GM08714 (cell line): ENCODE measurements around the gene BBX.

Experiments
- H3K4me3 ChIP-seq: fragments of 200-500 bp; sonication (Bioruptor generic); 2 replicates; pipeline ENCODE4 v1.5.1; 2014; ENCODE audit warnings: mild to moderate bottlenecking, low read length, inconsistent platforms
- ZNF274 ChIP-seq: IDR thresholded peaks from 2 replicates; pipeline ENCODE4 v1.6.1; 2012; ENCODE audit warnings: mild to moderate bottlenecking, low read depth, low read length

Gene BBX

DNA sequence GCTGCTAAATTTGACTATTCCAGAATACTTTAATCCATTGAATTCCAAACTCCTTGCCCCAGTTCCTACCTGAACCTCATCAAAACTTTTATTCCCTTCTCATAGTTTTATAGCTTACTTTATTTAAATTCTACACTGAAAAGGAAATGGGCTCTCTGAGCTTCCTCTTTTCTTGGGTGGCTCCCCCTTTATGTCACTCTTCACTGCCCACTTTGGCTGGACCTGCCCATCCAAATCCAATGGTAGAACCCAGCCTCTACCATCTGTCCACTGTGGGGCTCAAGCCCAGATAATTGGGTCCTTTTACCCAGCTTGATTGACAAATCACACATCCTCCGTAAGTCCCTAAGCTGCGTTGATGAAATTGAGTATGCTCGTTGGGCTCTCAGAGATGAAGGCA lies 216.5 kb downstream of the BBX start:
- no peak for TF ChIP-seq ZNF274

GRCh38 chr3:107740992-107741896 lies 218.5 kb downstream of the BBX start:
- no peak for TF ChIP-seq ZNF274
- no peak overlapping the region for H3K4me3 ChIP-seq

More for the DNA sequence above, 216.5 kb downstream of the BBX start:
- no peak overlapping the region for H3K4me3 ChIP-seq

DNA sequence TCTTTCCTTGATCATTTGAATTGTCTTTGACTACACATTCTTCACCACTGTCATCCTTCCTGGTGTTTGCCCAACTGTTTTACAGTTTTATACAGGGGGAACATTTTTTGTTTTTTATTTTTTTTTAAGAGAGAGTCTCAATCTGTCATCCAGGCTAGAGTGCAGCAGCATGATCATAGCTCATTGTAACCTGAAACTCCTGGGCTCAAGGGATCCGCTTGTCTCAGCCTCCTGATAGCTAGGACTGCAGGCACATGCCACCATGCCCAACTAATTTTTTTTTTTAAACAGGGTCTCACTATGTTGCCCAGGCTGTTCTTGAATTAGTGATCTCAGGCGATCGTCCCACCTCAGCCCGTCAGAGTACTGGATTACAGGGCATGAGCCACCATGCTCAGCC lies 222.6 kb downstream of the BBX start:
- no peak for TF ChIP-seq ZNF274
- no peak overlapping the region for H3K4me3 ChIP-seq

DNA sequence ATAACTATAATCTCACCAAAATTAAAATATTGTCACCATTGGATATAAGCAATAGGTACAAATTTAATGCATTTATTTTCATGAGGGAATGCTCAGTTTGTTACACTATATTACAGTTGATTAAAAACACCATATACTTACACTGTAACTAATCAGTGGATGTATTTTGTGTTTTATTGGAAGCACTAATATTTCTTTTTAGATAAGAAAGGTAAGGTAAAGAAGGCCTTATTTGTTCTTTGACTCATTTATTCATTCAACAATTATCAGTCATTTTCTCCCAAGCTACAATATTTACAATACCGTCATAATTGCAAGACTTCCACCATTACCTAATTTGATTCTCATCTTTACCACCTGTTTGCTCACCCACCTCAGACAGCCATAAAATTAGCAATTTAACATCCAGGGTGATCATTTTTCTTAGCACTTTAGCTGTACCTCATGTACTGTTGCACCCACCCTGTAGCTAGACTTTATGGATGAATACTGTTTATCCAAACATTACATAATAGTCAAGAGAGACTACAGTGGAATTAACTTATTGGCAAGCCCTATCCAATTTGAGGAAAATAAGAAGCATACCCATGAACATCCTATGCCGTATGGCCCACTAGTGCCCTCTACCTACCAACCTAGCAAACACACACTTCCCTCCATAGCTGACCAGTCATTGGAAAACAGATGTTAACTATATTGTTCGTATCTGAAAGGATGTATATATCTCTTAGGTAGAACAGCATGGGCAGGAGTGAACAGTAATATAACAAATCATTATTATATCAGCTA lies 229.6 kb downstream of the BBX start:
- H3K4me3 ChIP-seq: no peak overlapping the region
- no peak for TF ChIP-seq ZNF274

- H3K4me3 ChIP-seq: no peak overlapping the region
- no peak for TF ChIP-seq ZNF274
These were observed 230.7 kb downstream of the BBX start for GRCh38 chr3:107753494-107753893.

DNA sequence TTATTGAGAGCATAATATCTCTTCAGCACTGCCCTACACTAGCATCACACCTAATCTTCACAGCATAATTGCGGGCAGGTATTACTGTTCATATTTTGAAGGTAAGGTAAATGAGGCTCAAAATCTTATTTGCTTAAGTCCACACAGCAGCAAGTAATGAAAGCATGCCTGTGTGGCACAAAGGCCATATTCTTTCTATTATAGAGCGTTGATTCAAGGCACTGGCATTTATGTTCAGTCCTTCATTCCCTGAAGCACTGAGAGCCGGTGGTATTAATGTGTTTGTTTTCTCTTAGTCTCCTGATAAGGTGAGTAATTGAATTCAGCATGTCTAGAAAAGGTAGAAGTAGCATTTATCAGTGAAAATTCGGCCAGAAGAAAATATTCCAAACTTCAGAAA lies 231.2 kb downstream of the BBX start:
- no peak for TF ChIP-seq ZNF274
- no peak overlapping the region for H3K4me3 ChIP-seq

- H3K4me3 ChIP-seq: no peak overlapping the region
- TF ChIP-seq ZNF274: no peak
These were observed 233.9 kb downstream of the BBX start for GRCh38 chr3:107756649-107757048.

DNA sequence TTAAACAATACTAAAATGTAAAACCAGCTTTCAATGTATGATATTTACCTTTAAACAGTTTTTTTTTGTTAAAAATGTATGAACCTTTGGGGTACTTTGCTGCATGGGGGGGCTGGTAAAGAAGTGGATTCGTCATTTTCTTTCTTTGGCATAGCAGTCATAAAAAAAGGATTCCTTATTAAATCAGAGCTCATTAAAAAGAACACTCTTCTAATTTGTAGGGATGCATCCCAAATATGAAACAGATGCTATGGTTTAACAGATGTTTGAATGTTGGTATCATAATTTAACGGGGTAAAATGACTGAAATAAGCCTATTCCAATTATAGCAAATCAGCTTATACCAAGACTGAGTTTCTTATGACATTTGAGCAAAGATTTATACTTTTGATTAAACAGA lies 234.4 kb downstream of the BBX start:
- no peak overlapping the region for H3K4me3 ChIP-seq
- TF ChIP-seq ZNF274: no peak

DNA sequence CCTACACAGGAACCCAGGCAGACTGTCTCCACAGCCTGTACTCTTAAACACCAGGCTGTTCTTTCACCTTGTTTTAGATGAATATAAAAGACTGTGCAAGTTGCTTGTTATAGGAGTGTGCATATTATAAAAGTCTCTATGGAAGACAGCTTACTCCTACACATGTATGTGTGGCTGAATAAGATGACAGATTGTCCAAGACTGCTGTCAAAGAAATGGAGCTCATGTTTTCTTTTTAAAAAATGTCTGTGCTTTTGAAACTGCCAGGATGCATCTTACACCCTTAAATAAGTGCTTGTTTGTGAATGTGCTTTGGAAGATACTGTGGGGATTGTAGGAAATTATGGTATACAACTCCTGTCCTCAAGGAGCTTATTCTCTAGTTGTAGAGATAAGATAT lies 237.4 kb downstream of the BBX start:
- no peak for TF ChIP-seq ZNF274
- H3K4me3 ChIP-seq: no peak overlapping the region

DNA sequence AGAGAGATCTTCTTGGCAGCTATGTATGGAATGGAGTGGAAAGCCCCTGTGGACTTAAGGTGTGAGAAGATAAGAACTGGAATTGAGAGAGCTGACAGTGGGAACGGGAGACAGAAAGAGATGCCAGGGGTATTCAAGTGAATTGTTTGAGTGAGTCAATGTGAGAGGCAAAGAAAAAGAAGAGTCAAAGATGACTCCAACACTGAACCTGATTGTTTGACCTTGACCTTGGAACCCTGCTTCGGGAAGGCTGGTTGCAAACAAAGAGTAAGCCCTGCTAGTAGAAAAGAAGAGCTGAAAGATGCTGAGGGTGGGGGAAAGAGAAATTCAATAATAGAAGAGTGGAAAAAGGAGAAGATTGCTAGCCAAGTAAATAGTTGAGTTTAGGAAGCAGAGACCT lies 238.6 kb downstream of the BBX start:
- no peak for TF ChIP-seq ZNF274
- no peak overlapping the region for H3K4me3 ChIP-seq

DNA sequence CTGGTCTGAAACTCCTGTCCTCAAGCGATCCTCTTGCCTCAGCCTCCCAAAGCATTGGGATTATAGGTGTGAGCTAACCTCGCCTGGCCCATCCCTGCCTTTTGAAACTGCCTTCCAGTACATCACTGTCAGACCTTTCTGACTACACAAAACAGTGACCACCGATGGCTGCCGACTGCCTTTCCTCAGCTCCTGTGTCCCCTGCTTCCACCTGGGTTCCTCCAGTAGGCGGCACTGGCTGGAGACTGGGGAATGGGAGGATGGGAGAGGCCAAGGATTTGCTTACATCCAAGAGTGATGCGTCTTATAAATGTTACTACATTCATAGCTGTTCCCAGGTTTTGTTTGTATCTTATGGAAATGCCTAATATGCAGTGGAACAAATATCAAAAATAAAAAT lies 242.8 kb downstream of the BBX start:
- no peak for TF ChIP-seq ZNF274
- H3K4me3 ChIP-seq: no peak overlapping the region

DNA sequence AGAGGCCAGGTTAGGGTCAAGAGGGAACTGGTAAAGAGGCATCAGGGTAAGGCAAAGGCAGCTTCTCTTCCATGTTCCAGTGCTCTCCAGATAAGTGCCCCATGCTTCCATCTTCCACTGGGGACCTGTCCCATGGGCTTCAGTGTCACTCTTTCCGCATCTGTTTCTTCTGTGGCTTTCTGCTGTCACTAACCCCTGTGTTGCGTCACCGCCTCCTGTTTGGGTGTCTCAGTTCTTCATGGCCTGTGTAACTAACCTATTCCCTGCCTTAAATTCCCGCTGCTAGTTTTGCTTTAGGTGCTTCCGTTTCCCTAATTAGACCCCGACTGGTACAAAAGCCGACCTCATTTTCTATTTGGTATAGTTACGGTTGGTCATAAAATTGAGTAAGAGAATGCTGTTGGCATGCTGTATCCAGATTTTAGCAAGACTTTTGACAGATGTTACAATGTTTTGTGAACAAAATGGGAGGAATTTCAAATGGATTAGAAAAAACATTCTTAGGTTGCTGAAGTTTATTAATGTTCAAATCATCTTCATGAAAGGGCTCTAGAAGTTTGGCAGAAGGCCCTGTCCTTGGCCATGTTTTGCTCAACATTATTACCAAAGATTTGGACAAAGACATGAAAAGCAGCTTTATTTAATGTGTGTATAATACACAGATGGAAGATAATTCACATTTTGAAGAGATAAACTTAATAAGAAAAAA lies 245.3 kb downstream of the BBX start:
- H3K4me3 ChIP-seq: no peak overlapping the region
- TF ChIP-seq ZNF274: no peak

- no peak for TF ChIP-seq ZNF274
- H3K4me3 ChIP-seq: no peak overlapping the region
These were observed 247.1 kb downstream of the BBX start for GRCh38 chr3:107769882-107770281.

DNA sequence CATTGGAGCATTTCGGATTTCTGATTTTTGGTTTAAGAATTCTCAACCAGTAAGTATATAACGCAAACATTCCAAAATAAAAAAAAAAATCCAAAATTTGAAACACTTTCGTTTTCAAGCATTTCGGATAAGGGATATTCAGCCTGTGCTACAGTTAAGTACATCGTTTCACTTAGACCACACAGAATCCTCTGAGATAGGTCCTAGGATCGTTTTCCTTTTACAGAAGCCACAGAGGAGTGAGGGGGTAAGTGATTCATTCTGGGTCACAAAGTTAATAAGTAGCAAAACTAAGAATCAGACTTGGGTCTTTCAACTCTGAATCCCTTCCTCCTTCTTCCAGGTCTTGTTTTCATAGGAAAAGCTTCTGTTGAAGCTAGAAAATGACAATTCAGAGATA lies 249.3 kb downstream of the BBX start:
- TF ChIP-seq ZNF274: no peak
- H3K4me3 ChIP-seq: no peak overlapping the region
